Fibroblast of skin of left biceps (primary cell): Measurements from ENCODE around the gene FOXL3.

ENCODE experiments used
- DNase-seq, 2 experiments: peaks; one replicate each; pipeline ENCODE4 v3.0.0-alpha.2; 2013; ENCODE audit warnings: low read depth in 2 of 2

Gene FOXL3

GRCh38 chr7:302054-302992, 12.4 kb downstream of the FOXL3 start:
- no peak for DNase-seq

DNA sequence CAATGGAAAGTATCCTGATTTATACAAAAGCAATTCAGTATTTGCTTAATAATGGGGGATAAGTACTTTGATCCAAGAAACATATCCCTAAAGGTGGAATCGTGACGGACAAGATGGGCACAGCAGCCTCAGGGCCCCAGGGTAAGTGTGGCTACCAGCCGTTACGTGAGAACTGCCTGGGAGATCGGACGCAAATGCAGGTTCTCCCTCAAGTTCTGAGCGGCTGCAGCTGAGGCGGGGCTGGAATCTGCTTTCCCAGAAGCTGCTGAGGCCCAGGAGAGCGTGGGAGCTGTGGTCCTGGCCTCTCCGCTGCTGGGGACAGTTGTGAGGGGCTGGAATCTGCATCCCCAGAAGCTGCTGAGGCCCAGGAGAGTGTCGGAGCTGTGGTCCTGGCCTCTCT, 13.5 kb downstream of the FOXL3 start:
- no peak for DNase-seq

DNA sequence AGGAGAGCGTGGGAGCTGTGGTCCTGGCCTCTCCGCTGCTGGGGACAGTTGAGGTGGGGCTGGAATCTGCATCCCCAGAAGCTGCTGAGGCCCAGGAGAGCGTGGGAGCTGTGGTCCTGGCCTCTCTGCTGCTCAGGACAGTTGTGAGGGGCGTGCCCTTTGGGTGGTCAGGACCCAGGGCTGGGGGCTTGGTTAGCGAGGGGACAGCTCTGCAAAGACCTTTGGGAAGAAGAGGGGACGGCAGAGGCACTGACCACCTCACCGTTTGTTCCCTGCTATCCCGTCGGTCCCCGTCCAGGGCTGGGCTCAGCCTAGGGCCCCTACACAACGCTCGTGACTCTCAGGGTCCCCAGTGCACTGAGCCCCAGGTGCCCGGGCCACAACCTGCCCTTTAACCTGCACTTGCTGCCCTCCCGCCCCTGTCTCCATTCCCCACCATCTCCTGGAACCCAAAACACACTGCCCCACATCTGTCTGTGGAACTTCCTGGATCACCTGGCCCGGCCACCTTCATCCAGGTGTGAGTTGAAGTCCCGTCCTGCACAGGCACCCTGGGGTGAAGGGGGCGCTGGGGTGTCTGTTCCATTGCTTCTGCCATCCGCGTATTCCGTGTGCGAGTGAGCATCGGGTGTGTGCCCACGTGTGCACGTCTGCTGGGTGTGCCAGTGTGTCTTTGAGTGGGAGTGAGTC, 14.1 kb downstream of the FOXL3 start:
- no peak for DNase-seq

GRCh38 chr7:304574-305409, 14.8 kb downstream of the FOXL3 start:
- no peak for DNase-seq

DNA sequence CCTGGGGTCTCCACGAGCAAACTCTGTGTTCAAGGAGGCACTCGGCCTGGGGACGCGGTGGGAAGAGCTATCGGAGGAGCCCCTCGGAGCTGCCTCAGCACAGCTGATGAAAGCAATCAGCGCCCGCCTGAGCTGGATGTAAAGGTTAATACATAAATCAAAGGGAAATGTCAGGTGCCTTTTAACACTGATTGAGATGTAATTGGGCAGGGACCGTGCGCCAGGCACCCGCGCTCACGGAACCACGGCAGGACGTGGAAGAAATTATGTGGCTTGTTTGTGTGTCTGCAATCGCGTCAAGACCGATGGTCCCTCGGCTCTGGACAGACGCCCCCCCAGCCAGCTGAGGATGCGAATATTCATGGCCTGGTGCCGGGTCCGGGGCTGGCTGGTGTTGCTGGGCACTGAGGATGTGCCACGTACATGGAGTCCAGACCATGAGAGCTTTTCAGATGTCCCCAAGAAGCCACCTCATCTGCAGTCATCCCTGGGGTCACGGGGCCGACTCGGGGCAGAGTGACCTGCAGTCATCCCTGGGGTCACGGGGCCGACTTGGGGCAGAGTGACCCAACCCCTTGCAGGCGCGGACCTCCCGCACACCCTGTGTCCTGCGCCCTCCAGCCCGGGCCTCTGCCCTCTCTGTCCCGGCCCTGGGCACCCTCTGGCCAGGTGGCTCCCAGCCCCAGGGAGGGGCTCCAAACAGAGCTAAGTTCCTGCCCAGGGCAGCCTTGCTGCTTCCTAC, 15.6 kb downstream of the FOXL3 start:
- DNase-seq: no peak

- no peak for DNase-seq
These were observed 18.0 kb downstream of the FOXL3 start for GRCh38 chr7:307970-308369.

DNA sequence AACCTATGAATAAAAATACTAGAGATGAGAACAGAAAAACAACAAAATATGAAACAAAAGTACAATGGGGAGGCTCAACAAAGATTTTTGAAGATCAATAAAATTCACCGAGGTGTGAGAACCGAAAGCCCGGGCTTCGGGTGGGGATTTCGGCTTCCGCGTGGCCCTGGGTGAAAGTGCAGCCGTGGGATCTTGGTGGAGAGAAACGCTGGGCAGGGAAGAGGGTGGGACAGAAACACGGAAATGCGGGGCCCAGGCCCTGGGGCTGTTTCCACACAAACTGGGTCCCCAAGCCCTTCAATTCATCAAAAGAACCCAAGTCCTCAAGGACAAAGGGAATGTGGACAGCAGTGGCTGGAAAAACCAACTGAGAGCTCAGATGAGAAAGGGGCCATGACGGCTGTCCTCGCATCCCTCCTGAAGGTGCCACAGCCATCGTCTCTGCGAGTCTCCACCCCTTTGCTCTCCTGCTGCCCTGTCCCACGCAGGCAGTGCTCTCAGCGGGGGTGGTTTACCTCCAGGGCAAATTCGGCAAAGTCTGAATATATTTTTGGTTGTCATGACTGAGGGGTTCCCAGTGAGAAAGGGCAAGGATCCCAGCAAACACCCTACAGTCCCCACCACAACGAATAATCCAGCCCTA, 19.7 kb downstream of the FOXL3 start:
- DNase-seq: no peak

GRCh38 chr7:311131-311680, 21.2 kb downstream of the FOXL3 start:
- DNase-seq: no peak

DNA sequence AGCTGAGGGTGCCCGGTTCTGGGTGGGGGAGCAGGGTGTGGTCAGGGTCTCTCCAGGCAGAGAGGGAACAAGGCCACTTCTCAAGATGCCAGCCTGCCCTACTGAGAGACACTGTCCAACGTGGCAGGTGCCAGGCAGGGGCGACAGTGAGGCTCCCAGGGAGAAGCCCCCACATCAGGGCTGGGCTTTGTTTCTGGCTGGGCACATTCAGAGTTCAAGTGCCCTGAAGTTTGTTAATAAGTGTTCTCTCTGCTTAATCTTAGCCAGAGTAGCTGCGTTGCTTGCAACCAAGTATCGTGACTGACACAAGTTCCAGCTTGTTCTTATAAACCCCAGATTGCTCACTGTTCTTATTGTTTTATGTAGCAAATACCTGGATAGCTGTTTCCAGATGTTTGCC, 21.8 kb downstream of the FOXL3 start:
- DNase-seq: no peak

- no peak for DNase-seq
These were observed 22.5 kb downstream of the FOXL3 start for GRCh38 chr7:312424-312823.

DNA sequence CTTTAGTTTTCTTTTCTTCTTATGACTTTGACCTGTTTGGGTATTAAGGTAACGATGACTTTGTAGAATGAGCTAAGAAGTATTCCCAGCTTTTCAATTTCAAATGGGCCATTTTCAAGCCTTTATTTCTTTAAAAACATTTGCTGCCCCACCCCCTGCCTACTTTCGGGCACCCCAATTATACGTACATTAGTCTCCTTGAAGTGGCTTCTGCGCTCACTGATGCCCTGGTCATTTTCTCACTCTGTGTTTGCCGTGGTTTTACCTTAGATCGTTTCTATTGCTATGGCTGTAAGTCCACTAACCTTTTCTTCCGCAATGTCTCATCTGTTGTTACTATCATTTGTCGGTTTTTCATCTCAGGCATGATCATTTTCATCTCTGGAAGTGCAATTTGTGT, 24.9 kb downstream of the FOXL3 start:
- no peak for DNase-seq

DNA sequence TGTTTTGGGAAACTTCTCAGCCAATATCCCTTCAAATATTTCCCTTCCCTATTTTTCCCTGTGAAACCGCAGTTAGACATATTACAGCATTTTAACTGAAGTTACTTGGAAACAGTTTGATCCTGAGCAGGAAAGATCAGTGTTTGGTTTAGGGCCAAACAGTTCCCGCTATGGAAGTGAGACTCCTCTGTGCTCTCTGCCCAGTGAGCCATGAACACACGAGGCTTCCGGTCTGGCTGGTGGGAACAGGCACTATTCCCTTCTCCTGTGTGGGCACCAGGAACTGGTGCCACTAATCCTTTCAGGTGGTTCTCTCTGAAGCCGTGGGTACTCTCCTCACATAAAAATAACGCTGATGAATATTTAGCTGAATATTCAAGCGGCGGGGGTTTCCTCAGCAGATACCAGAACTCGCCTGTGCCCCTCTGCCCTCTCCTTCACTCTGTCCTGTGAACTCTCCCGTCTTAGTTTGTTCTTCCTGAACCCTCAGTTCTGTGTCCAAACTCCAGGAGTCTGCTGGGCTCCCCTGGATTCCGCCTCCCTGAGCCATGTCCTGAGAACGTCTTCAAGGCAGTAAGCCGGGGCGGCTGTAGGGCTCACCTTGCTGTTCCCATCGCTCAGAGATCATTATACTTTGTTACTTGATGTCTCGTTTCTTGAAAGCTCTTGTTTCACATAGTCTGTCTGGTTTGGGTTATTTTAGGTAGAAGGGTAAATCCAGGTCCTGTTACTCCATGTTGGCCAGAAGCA, 25.7 kb downstream of the FOXL3 start:
- no peak for DNase-seq

GRCh38 chr7:317643-318405, 27.9 kb downstream of the FOXL3 start:
- no peak for DNase-seq

DNA sequence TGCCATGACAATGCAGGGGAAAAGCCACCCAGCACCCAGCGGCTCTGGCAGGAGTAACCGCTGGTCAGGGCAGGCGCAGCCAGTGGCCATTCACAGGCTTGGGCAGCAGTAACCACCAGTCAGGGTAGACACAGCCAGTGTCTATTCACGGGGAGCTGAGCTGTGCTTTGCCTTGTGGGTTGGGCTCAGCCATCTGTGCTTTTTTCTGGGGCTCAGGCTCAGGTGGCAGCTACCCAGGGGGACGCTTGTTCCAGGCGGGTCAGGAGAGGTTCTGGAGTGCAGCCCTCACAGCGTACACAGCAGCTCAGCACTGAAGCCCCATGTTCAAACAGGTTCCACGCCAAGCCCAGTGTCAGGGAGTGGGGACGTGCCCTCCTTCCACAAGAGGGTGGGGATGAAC, 28.5 kb downstream of the FOXL3 start:
- no peak for DNase-seq

- DNase-seq: no peak
These were observed 29.1 kb downstream of the FOXL3 start for GRCh38 chr7:318878-319661.

- no peak for DNase-seq
These were observed 30.3 kb downstream of the FOXL3 start for GRCh38 chr7:320297-320696.

GRCh38 chr7:322111-322671, 32.2 kb downstream of the FOXL3 start:
- DNase-seq: no peak

DNA sequence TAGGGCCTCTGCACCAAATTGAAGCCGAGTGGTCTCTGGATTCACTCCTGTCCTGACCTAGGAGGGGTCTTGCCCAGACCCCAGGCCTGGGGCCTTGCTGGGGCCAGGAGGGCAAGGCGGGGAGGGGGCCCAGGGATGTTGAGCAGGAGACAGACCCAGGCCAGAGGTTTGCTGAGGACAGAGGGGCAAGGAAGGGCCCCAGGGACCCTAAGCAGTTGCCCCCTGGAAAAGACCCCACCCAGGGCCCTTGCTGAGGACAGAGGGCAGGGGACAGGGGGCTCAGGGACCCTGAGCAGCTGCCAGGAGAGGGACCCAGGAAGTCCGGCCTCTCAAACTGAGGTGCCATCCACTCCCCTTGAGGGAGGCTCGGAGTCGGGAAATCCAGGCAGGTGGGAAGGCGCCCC, 32.7 kb downstream of the FOXL3 start:
- DNase-seq: no peak
